Glutamatergic neuron (in vitro differentiated cells): ENCODE measurements around the gene VWA2. TPM values are rescaled to one million over a fixed set of nuclear protein-coding genes. Genes with fewer than 3 reads are reported as not detected.
"Not testable (repeated sequence)": the region's sequence is repeated elsewhere in the genome, so short reads cannot be mapped to it uniquely, and the experiment has no call there.

Experiments
- DNase-seq: peaks from one replicate; pipeline ENCODE4 v3.0.0; 2022
- H3K27ac Mint-ChIP-seq: one replicate; pipeline ENCODE4 v1.8.0; 2020; ENCODE audit warnings: mild to moderate bottlenecking, mixed read lengths, inconsistent platforms; ENCODE audit not compliant: unreplicated experiment
- H3K27me3 Mint-ChIP-seq: one replicate; pipeline ENCODE4 v1.8.0; 2020; ENCODE audit warnings: mild to moderate bottlenecking, moderate library complexity, mixed read lengths, inconsistent platforms; ENCODE audit not compliant: unreplicated experiment
- H3K36me3 Mint-ChIP-seq: one replicate; pipeline ENCODE4 v1.8.0; 2020; ENCODE audit warnings: mild to moderate bottlenecking, mixed read lengths, inconsistent platforms; ENCODE audit not compliant: unreplicated experiment
- H3K4me1 Mint-ChIP-seq: one replicate; pipeline ENCODE4 v1.8.0; 2020; ENCODE audit warnings: mild to moderate bottlenecking, low read depth, mixed read lengths, inconsistent platforms; ENCODE audit not compliant: unreplicated experiment
- H3K4me3 Mint-ChIP-seq: one replicate; pipeline ENCODE4 v1.8.0; 2020; ENCODE audit warnings: mild to moderate bottlenecking, mixed read lengths, inconsistent platforms; ENCODE audit not compliant: unreplicated experiment
- H3K9me3 Mint-ChIP-seq: one replicate; pipeline ENCODE4 v1.8.0; 2020; ENCODE audit warnings: mild to moderate bottlenecking, moderate library complexity, mixed read lengths, inconsistent platforms; ENCODE audit not compliant: unreplicated experiment
- CTCF ChIP-seq: fragments of 200-600 bp; sonication (generic); IDR thresholded peaks from one replicate; pipeline ENCODE4 v1.5.0; 2021; ENCODE audit not compliant: partially characterized antibody, unreplicated experiment
- total RNA-seq: library from RNA; stranded (reverse); fragmentation: NEBNext Ultra II Directional; extraction: Animal tissue kit (Norgen Biotek cat#: 25700); gene quantifications from one replicate; pipeline ENCODE4 v1.2.1, GENCODE V29; 2021; ENCODE audit not compliant: unreplicated experiment

Gene VWA2
- total RNA-seq, 1 donor from 2014 or later: not detected

- no peaks in the 10 kb centered on the region for H3K36me3 Mint-ChIP-seq
- no peak for DNase-seq
- H3K4me3 Mint-ChIP-seq: no peak overlapping the region
- TF ChIP-seq CTCF: no peak
- peaks cover 2% of the 10 kb centered on the region for H3K9me3 Mint-ChIP-seq
- H3K27ac Mint-ChIP-seq: no peak overlapping the region
- peaks cover 13% of the 10 kb centered on the region for H3K27me3 Mint-ChIP-seq
- H3K4me1 Mint-ChIP-seq: peaks cover 17% of the 10 kb centered on the region
Observed at GRCh38 chr10:114332301-114333192, 93.5 kb downstream of the VWA2 start.

GRCh38 chr10:114333441-114333840 is 94.4 kb downstream of the VWA2 start:
- H3K9me3 Mint-ChIP-seq, H3K27ac Mint-ChIP-seq, H3K36me3 Mint-ChIP-seq, H3K4me3 Mint-ChIP-seq, DNase-seq: not testable (repeated sequence)
- Mint-ChIP-seq H3K27me3 (peaks cover 13% of the 10 kb centered on the region), H3K4me1 (peaks cover 22% of the 10 kb centered on the region)

- H3K27ac Mint-ChIP-seq: no peak overlapping the region
- no peak overlapping the region for H3K4me3 Mint-ChIP-seq
- peaks cover 2% of the 10 kb centered on the region for H3K9me3 Mint-ChIP-seq
- no peak for DNase-seq
- peaks cover 22% of the 10 kb centered on the region for H3K4me1 Mint-ChIP-seq
- no peaks in the 10 kb centered on the region for H3K36me3 Mint-ChIP-seq
- TF ChIP-seq CTCF: no peak
- H3K27me3 Mint-ChIP-seq: peaks cover 14% of the 10 kb centered on the region
Observed at GRCh38 chr10:114334301-114334700, 95.2 kb downstream of the VWA2 start.

GRCh38 chr10:114335614-114336013 is 96.6 kb downstream of the VWA2 start:
- peaks cover 10% of the 10 kb centered on the region for H3K27me3 Mint-ChIP-seq
- no peak overlapping the region for H3K4me3 Mint-ChIP-seq
- DNase-seq: no peak
- peaks cover 2% of the 10 kb centered on the region for H3K9me3 Mint-ChIP-seq
- no peak overlapping the region for H3K27ac Mint-ChIP-seq
- peaks cover 22% of the 10 kb centered on the region for H3K4me1 Mint-ChIP-seq
- no peaks in the 10 kb centered on the region for H3K36me3 Mint-ChIP-seq
- TF ChIP-seq CTCF: no peak

- H3K4me3 Mint-ChIP-seq: no peak overlapping the region
- H3K27ac Mint-ChIP-seq: no peak overlapping the region
- peaks cover 2% of the 10 kb centered on the region for H3K9me3 Mint-ChIP-seq
- no peaks in the 10 kb centered on the region for H3K36me3 Mint-ChIP-seq
- H3K27me3 Mint-ChIP-seq: peaks cover 9% of the 10 kb centered on the region
- no peak for TF ChIP-seq CTCF
- peaks cover 22% of the 10 kb centered on the region for H3K4me1 Mint-ChIP-seq
- DNase-seq: no peak
Observed at GRCh38 chr10:114336823-114337509, 97.9 kb downstream of the VWA2 start.
